Parathyroid adenoma (tissue), 2 donors: ENCODE measurements around the gene PKD2L2.

Source experiments
- H2AFZ ChIP-seq: fragments of 300-600 bp; sonication (generic); one replicate; pipeline ENCODE4 v1.7.0; 2017; ENCODE audit warnings: antibody characterized with exemption, mild to moderate bottlenecking
- H3K27ac ChIP-seq: fragments of 300-600 bp; sonication (generic); one replicate; pipeline ENCODE4 v1.7.0; 2017
- H3K27me3 ChIP-seq: fragments of 300-600 bp; sonication (generic); one replicate; pipeline ENCODE4 v1.7.0; 2017; ENCODE audit warnings: low read length; ENCODE audit not compliant: control insufficient read depth, insufficient read depth
- H3K36me3 ChIP-seq: fragments of 300-600 bp; sonication (generic); one replicate; pipeline ENCODE4 v1.7.0; 2017; ENCODE audit warnings: low read length; ENCODE audit not compliant: control insufficient read depth, insufficient read depth
- H3K4me1 ChIP-seq: fragments of 300-600 bp; sonication (generic); one replicate; pipeline ENCODE4 v1.7.0; 2017; ENCODE audit warnings: control low read depth
- H3K4me2 ChIP-seq: fragments of 300-600 bp; sonication (generic); one replicate; pipeline ENCODE4 v1.7.0; 2017; ENCODE audit warnings: low read length
- H3K4me3 ChIP-seq: fragments of 300-600 bp; sonication (generic); one replicate; pipeline ENCODE4 v1.7.0; 2017; ENCODE audit warnings: low read depth, low read length
- H3K79me2 ChIP-seq: fragments of 300-600 bp; sonication (generic); one replicate; pipeline ENCODE4 v1.7.0; 2017; ENCODE audit warnings: control low read depth
- H3K9ac ChIP-seq: fragments of 300-600 bp; sonication (generic); one replicate; pipeline ENCODE4 v1.7.0; 2017; ENCODE audit warnings: mild to moderate bottlenecking
- H3K9me3 ChIP-seq: fragments of 300-600 bp; sonication (generic); one replicate; pipeline ENCODE4 v1.7.0; 2017; ENCODE audit warnings: low read length; ENCODE audit not compliant: control insufficient read depth
- TF ChIP-seq, protein P1 (sequence below): fragments of 300-600 bp; sonication (generic); IDR thresholded peaks from one replicate; pipeline ENCODE4 v1.7.0; 2017; ENCODE audit warnings: antibody characterized with exemption, mild to moderate bottlenecking
- donor health status: primary hyperparathyroidism.

PKD2L2 gene

GRCh38 chr5:137896560-137896959 lies 7.3 kb downstream of the PKD2L2 start:
- no peaks in the 10 kb centered on the region for H3K9me3 ChIP-seq
- no peaks in the 10 kb centered on the region for H3K79me2 ChIP-seq
- no peaks in the 10 kb centered on the region for H3K36me3 ChIP-seq
- no peak overlapping the region for H3K4me3 ChIP-seq
- no peaks in the 10 kb centered on the region for H3K27me3 ChIP-seq
- H3K4me1 ChIP-seq = peaks cover 30% of the 10 kb centered on the region
- H2AFZ ChIP-seq = peak overlapping the region; percentile 17
- H3K4me2 ChIP-seq = no peak overlapping the region
- TF ChIP-seq, protein P1, sequence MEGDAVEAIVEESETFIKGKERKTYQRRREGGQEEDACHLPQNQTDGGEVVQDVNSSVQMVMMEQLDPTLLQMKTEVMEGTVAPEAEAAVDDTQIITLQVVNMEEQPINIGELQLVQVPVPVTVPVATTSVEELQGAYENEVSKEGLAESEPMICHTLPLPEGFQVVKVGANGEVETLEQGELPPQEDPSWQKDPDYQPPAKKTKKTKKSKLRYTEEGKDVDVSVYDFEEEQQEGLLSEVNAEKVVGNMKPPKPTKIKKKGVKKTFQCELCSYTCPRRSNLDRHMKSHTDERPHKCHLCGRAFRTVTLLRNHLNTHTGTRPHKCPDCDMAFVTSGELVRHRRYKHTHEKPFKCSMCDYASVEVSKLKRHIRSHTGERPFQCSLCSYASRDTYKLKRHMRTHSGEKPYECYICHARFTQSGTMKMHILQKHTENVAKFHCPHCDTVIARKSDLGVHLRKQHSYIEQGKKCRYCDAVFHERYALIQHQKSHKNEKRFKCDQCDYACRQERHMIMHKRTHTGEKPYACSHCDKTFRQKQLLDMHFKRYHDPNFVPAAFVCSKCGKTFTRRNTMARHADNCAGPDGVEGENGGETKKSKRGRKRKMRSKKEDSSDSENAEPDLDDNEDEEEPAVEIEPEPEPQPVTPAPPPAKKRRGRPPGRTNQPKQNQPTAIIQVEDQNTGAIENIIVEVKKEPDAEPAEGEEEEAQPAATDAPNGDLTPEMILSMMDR = no peak
- no peak overlapping the region for H3K9ac ChIP-seq
- H3K27ac ChIP-seq = peak overlapping the region; percentile 90

GRCh38 chr5:137899493-137899892 lies 10.2 kb downstream of the PKD2L2 start:
- Histone ChIP-seq H3K4me1 (peaks cover 25% of the 10 kb centered on the region), H3K79me2 (no peaks in the 10 kb centered on the region), H3K9ac (no peak overlapping the region), H3K4me3 (no peak overlapping the region), H3K9me3 (no peaks in the 10 kb centered on the region), H3K36me3 (no peaks in the 10 kb centered on the region), H3K27me3 (no peaks in the 10 kb centered on the region), H3K27ac (no peak overlapping the region), H3K4me2 (no peak overlapping the region), H2AFZ (no peak overlapping the region)
- TF ChIP-seq, protein P1 = no peak

- peaks cover 17% of the 10 kb centered on the region for H3K4me1 ChIP-seq
- TF ChIP-seq, protein P1 = no peak
- no peaks in the 10 kb centered on the region for H3K79me2 ChIP-seq
- no peaks in the 10 kb centered on the region for H3K36me3 ChIP-seq
- no peaks in the 10 kb centered on the region for H3K9me3 ChIP-seq
- peak overlapping the region; percentile 85 for H2AFZ ChIP-seq
- H3K4me3 ChIP-seq = no peak overlapping the region
- no peaks in the 10 kb centered on the region for H3K27me3 ChIP-seq
- peak overlapping the region; percentile 66 for H3K27ac ChIP-seq
- H3K9ac ChIP-seq = no peak overlapping the region
- no peak overlapping the region for H3K4me2 ChIP-seq
Measured at GRCh38 chr5:137901011-137901817, 12.0 kb downstream of the PKD2L2 start.

- Histone ChIP-seq H3K4me1 (peaks cover 20% of the 10 kb centered on the region), H3K9ac (no peak overlapping the region), H3K36me3 (no peaks in the 10 kb centered on the region), H3K9me3 (no peaks in the 10 kb centered on the region), H3K27ac (no peak overlapping the region), H3K79me2 (no peaks in the 10 kb centered on the region), H3K27me3 (no peaks in the 10 kb centered on the region), H3K4me3 (no peak overlapping the region), H2AFZ (peak overlapping the region; percentile 23), H3K4me2 (no peak overlapping the region)
- TF ChIP-seq, protein P1 = no peak
Measured at GRCh38 chr5:137902408-137903133, 13.3 kb downstream of the PKD2L2 start.
